CD14-positive monocyte (primary cell): ENCODE measurements around the gene NLRP8. TPM values are rescaled to one million over a fixed set of nuclear protein-coding genes. Genes with fewer than 3 reads are reported as not detected.

Source experiments
- DNase-seq, 3 donors: peaks; one replicate each; pipeline ENCODE4 v3.0.0-alpha.2; 2011 to 2022
- H2AFZ ChIP-seq: 2 replicates; pipeline ENCODE4 v1.6.0; 2012; ENCODE audit warnings: mild to moderate bottlenecking, low read depth, low read length, inconsistent platforms; ENCODE audit not compliant: insufficient read depth, poor library complexity, severe bottlenecking
- H3K27ac ChIP-seq, 2 donors: 1 replicate in 1 of 2; 2 replicates in 1 of 2; pipeline ENCODE4 v1.5.1; 2012 to 2013; ENCODE audit warnings: low read length in 2 of 2, control low read depth in 1 of 2, inconsistent platforms in 1 of 2, low read depth in 1 of 2, mild to moderate bottlenecking in 1 of 2
- H3K27me3 ChIP-seq, 2 donors: one replicate each; pipeline versions ENCODE4 v1.6.0 to v1.6.1; 2011 to 2013; ENCODE audit warnings: low read length in 2 of 2; ENCODE audit not compliant: control insufficient read depth in 2 of 2, insufficient read depth in 2 of 2
- H3K36me3 ChIP-seq, 2 donors: replicated peaks in 1 of 2; 1 replicate in 1 of 2; 2 replicates in 1 of 2; pipeline versions ENCODE4 v1.5.1 to v1.6.1; 2012 to 2013; ENCODE audit warnings: low read length in 2 of 2, control low read depth in 1 of 2, inconsistent platforms in 1 of 2, mild to moderate bottlenecking in 1 of 2; ENCODE audit not compliant: insufficient read depth in 2 of 2, control insufficient read depth in 1 of 2
- H3K4me1 ChIP-seq, 2 donors: 1 replicate in 1 of 2; 2 replicates in 1 of 2; pipeline versions ENCODE4 v1.5.1 to v1.6.1; 2012 to 2013; ENCODE audit warnings: low read length in 2 of 2, control low read depth in 1 of 2, inconsistent platforms in 1 of 2, mild to moderate bottlenecking in 1 of 2, moderate library complexity in 1 of 2; ENCODE audit not compliant: insufficient read depth in 2 of 2, control insufficient read depth in 1 of 2
- H3K4me2 ChIP-seq: replicated peaks from 2 replicates; pipeline ENCODE3; 2012; ENCODE audit warnings: low read length, moderate library complexity, mild to moderate bottlenecking; ENCODE audit not compliant: poor library complexity, severe bottlenecking; ENCODE audit errors: extremely low read depth
- H3K4me3 ChIP-seq, 3 experiments: fragments of 200-600 bp in 1 of 3; sonication (generic) in 1 of 3; replicated peaks in 1 of 3; 1 replicate in 2 of 3; 2 replicates in 1 of 3; pipeline ENCODE4 v1.5.1; 2011 to 2013; ENCODE audit warnings: low read length in 3 of 3, mild to moderate bottlenecking in 3 of 3, control low read depth in 2 of 3, low read depth in 2 of 3, inconsistent platforms in 1 of 3, moderate library complexity in 1 of 3
- H3K79me2 ChIP-seq: 2 replicates; pipeline ENCODE4 v1.6.0; 2012; ENCODE audit warnings: mild to moderate bottlenecking, control low read depth, inconsistent platforms, low read length, moderate library complexity; ENCODE audit not compliant: insufficient read depth
- H3K9ac ChIP-seq: 2 replicates; pipeline ENCODE4 v1.6.0; 2017; ENCODE audit warnings: low read length, mild to moderate bottlenecking; ENCODE audit not compliant: insufficient read depth, poor library complexity, severe bottlenecking
- H3K9me3 ChIP-seq, 2 donors: replicated peaks in 1 of 2; 1 replicate in 1 of 2; 2 replicates in 1 of 2; pipeline versions ENCODE4 v1.5.1 to v1.6.1; 2012 to 2013; ENCODE audit warnings: low read length in 2 of 2, control low read depth in 1 of 2; ENCODE audit not compliant: control insufficient read depth in 1 of 2, insufficient read depth in 1 of 2
- H4K20me1 ChIP-seq: 2 replicates; pipeline ENCODE4 v1.6.0; 2012; ENCODE audit warnings: mild to moderate bottlenecking, low read length, control low read depth, moderate library complexity; ENCODE audit not compliant: insufficient read depth
- H3K27ac Mint-ChIP-seq, 7 donors: one replicate each; pipeline ENCODE4 v1.8.0; 2020; ENCODE audit warnings: mild to moderate bottlenecking in 7 of 7, mixed read lengths in 7 of 7, moderate library complexity in 6 of 7, inconsistent platforms in 2 of 7
- H3K27me3 Mint-ChIP-seq, 3 donors: one replicate each; pipeline ENCODE4 v1.8.0; 2021 to 2022; ENCODE audit warnings: low read depth in 3 of 3, mild to moderate bottlenecking in 3 of 3, mixed read lengths in 3 of 3, moderate library complexity in 3 of 3, inconsistent platforms in 1 of 3
- H3K36me3 Mint-ChIP-seq, 2 donors: one replicate each; pipeline ENCODE4 v1.8.0; 2020; ENCODE audit warnings: mixed read lengths in 2 of 2, inconsistent platforms in 1 of 2, mild to moderate bottlenecking in 1 of 2
- H3K4me1 Mint-ChIP-seq: one replicate; pipeline ENCODE4 v1.8.0; 2020; ENCODE audit warnings: mild to moderate bottlenecking, mixed read lengths
- H3K4me3 Mint-ChIP-seq, 2 donors: one replicate each; pipeline ENCODE4 v1.8.0; 2020; ENCODE audit warnings: mild to moderate bottlenecking in 2 of 2, mixed read lengths in 2 of 2, moderate library complexity in 1 of 2
- H3K9me3 Mint-ChIP-seq, 7 donors: one replicate each; pipeline ENCODE4 v1.8.0; 2020 to 2022; ENCODE audit warnings: mixed read lengths in 7 of 7, mild to moderate bottlenecking in 6 of 7, moderate library complexity in 6 of 7, inconsistent platforms in 2 of 7
- WGBS: methylation state at CpG from one replicate; pipeline ENCODE4 v1.1.5; 2013; ENCODE audit warnings: missing lambda C conversion rate; ENCODE audit not compliant: insufficient coverage; 5-methylcytosine and 5-hydroxymethylcytosine counted together
- intact Hi-C, 2 donors: fragments of 100-400 bp; cut with micrococcal nuclease; formaldehyde crosslinking; loops; one replicate each; pipeline versions ENCODE4 v1.15.0 to v1.15.1; 2023
- polyA plus RNA-seq, 3 donors: library from polyadenylated mRNA; depleted of rRNA in 1 of 3; unstranded in 2 of 3; stranded (reverse) in 1 of 3; fragments of 300-500 nt in 2 of 3; fragments of >200 nt in 1 of 3; fragmentation: Illumina TruSeq in 2 of 3; gene quantifications; 1 replicate in 2 of 3; 2 replicates in 1 of 3; pipeline ENCODE4 v1.2.3, GENCODE V29; 2012 to 2021
- TF ChIP-seq, protein P1 (sequence below): fragments of 200-600 bp; IDR thresholded peaks from one replicate; pipeline ENCODE4 v1.8.0; 2022; ENCODE audit warnings: antibody characterized with exemption, mild to moderate bottlenecking

Gene NLRP8
- polyA plus RNA-seq, 3 donors: not detected

DNA sequence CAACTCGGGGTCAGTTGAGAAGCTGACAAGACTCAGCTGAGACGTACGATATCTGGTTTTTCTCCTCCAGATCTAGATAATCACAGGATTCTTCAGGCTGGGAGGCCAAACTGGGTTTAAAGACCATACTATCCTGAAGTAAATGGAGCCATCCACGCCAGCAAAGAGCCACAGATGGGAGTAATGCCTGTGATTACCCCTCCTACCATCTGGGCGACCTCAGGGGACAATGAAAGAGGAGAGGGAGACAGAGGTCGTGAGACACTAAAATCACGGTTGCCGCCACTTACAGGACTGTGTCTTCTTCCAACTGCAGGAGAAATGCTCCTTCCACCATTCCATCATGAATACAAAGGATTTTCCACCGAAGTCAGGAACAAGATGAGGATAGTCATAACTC lies 12.4 kb upstream of the NLRP8 start:
- H3K4me3 Mint-ChIP-seq: no peak overlapping the region
- no peak overlapping the region for H3K27ac Mint-ChIP-seq
- H3K36me3 Mint-ChIP-seq: no peaks in the 10 kb centered on the region
- H3K36me3 ChIP-seq: no peaks in the 10 kb centered on the region
- WGBS: 100% methylated on average over 1 of the region's 9 CpGs
- peaks cover 23 to 64% (median 42%) of the 10 kb centered on the region in 7 donors for H3K9me3 Mint-ChIP-seq
- intact Hi-C loops: no loop called here
- no peaks in the 10 kb centered on the region for H3K27me3 ChIP-seq
- H4K20me1 ChIP-seq: no peaks in the 10 kb centered on the region
- H3K27ac ChIP-seq: no peak overlapping the region
- H2AFZ ChIP-seq: no peak overlapping the region
- peaks cover 58 to 59% of the 10 kb centered on the region in 2 donors for H3K9me3 ChIP-seq
- no peak overlapping the region for H3K4me3 ChIP-seq
- H3K4me1 ChIP-seq: no peaks in the 10 kb centered on the region
- no peak overlapping the region for H3K4me2 ChIP-seq
- H3K79me2 ChIP-seq: no peaks in the 10 kb centered on the region
- no peak for DNase-seq
- TF ChIP-seq, protein P1, sequence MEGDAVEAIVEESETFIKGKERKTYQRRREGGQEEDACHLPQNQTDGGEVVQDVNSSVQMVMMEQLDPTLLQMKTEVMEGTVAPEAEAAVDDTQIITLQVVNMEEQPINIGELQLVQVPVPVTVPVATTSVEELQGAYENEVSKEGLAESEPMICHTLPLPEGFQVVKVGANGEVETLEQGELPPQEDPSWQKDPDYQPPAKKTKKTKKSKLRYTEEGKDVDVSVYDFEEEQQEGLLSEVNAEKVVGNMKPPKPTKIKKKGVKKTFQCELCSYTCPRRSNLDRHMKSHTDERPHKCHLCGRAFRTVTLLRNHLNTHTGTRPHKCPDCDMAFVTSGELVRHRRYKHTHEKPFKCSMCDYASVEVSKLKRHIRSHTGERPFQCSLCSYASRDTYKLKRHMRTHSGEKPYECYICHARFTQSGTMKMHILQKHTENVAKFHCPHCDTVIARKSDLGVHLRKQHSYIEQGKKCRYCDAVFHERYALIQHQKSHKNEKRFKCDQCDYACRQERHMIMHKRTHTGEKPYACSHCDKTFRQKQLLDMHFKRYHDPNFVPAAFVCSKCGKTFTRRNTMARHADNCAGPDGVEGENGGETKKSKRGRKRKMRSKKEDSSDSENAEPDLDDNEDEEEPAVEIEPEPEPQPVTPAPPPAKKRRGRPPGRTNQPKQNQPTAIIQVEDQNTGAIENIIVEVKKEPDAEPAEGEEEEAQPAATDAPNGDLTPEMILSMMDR: no peak
- H3K4me1 Mint-ChIP-seq: no peaks in the 10 kb centered on the region
- H3K9ac ChIP-seq: no peak overlapping the region
- peaks cover 0 to 4% (median 0%) of the 10 kb centered on the region in 3 donors for H3K27me3 Mint-ChIP-seq

DNA sequence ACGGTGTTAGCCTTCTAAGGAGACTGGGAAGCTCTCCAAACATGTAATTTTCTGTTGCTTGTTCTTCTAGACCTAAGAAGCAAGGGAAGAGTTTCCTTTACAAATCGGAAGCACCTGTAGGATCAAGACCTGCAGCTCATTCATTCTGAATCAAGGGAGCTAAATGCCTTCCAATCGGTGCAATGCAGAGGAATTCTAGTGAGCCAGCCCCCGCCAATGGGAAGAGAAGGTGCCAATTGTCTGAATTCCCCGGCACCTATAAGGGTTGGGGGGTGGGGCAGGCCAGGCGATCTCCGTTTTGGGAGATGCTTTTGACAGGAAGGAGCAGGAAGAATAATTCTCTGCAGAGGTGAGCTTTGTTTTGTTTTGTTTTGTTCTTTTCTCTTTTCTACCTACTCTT lies 8.4 kb upstream of the NLRP8 start:
- H3K4me2 ChIP-seq: no peak overlapping the region
- no peak overlapping the region for H3K27ac ChIP-seq
- H4K20me1 ChIP-seq: no peaks in the 10 kb centered on the region
- H3K79me2 ChIP-seq: no peaks in the 10 kb centered on the region
- Mint-ChIP-seq H3K36me3 (no peaks in the 10 kb centered on the region), H3K4me3 (no peak overlapping the region), H3K27ac (no peak overlapping the region), H3K9me3 (peaks cover 19 to 63% (median 29%) of the 10 kb centered on the region in 7 donors), H3K27me3 (peaks cover 0 to 2% (median 0%) of the 10 kb centered on the region in 3 donors), H3K4me1 (no peaks in the 10 kb centered on the region)
- TF ChIP-seq, protein P1: no peak
- H3K36me3 ChIP-seq: no peaks in the 10 kb centered on the region
- intact Hi-C loops: no loop called here
- no peak for DNase-seq
- H3K9me3 ChIP-seq: peaks cover 40 to 44% of the 10 kb centered on the region in 2 donors
- H3K4me1 ChIP-seq: no peaks in the 10 kb centered on the region
- H3K4me3 ChIP-seq: no peak overlapping the region
- H3K27me3 ChIP-seq: no peaks in the 10 kb centered on the region
- H2AFZ ChIP-seq: no peak overlapping the region
- 89% methylated on average over 3 of the region's 7 CpGs for WGBS
- H3K9ac ChIP-seq: no peak overlapping the region
